Stomach (tissue), 9 donors: ENCODE results near the gene DIPK1B. TPM values are rescaled to one million over a fixed set of nuclear protein-coding genes. Genes with fewer than 3 reads are reported as not detected.
"Not testable (repeated sequence)": the region's sequence is repeated elsewhere in the genome, so short reads cannot be mapped to it uniquely, and the experiment has no call there.

Source experiments
- DNase-seq, 2 donors: peaks; one replicate each; pipeline versions ENCODE4 v3.0.0 to v3.0.0-alpha.2; 2013 to 2019
- H3K27ac ChIP-seq, 5 donors: fragments of 200-600 bp in 4 of 5; sonication (generic) in 4 of 5; one replicate each; pipeline ENCODE4 v1.5.1; 2013 to 2019; ENCODE audit warnings: mild to moderate bottlenecking in 1 of 5, moderate library complexity in 1 of 5
- H3K27me3 ChIP-seq, 3 donors: fragments of 200-600 bp; sonication (generic); one replicate each; pipeline ENCODE4 v1.5.1; 2017 to 2019; ENCODE audit warnings: mixed run types in 1 of 3
- H3K36me3 ChIP-seq, 4 donors: fragments of 200-600 bp; sonication (generic); 1 replicate in 3 of 4; 2 replicates in 1 of 4; pipeline ENCODE4 v1.5.1; 2016 to 2019
- H3K4me1 ChIP-seq, 4 donors: fragments of 200-600 bp; sonication (generic); one replicate each; pipeline ENCODE4 v1.5.1; 2016 to 2019
- H3K4me3 ChIP-seq, 4 donors: fragments of 200-600 bp; sonication (generic) in 3 of 4; one replicate each; pipeline ENCODE4 v1.5.1; 2016 to 2019; ENCODE audit warnings: mild to moderate bottlenecking in 1 of 4
- H3K9me3 ChIP-seq, 4 donors: fragments of 200-600 bp; sonication (generic); one replicate each; pipeline ENCODE4 v1.5.1; 2016 to 2019
- EP300 ChIP-seq: sonication (generic); formaldehyde crosslinking; IDR thresholded peaks from one replicate; pipeline ENCODE4 v1.6.1; 2017; ENCODE audit warnings: antibody characterized with exemption
- POLR2A ChIP-seq, 4 donors: fragments of 450-650 bp; IDR thresholded peaks; one replicate each; pipeline ENCODE4 v1.6.1; 2016; ENCODE audit warnings: antibody characterized with exemption in 4 of 4, control low read depth in 2 of 4, mild to moderate bottlenecking in 1 of 4, moderate library complexity in 1 of 4
- POLR2AphosphoS5 ChIP-seq, 3 donors: sonication (generic); formaldehyde crosslinking; IDR thresholded peaks; one replicate each; pipeline ENCODE4 v1.6.1; 2016; ENCODE audit warnings: antibody characterized with exemption in 3 of 3
- WGBS, 5 donors: extraction: QIAGEN DNeasy Blood & Tissue Kit in 3 of 5; methylation state at CpG; one replicate each; pipeline versions ENCODE4 v1.1.5 to v1.1.7; 2013 to 2018; 5-methylcytosine and 5-hydroxymethylcytosine counted together
- intact Hi-C: fragments of 100-400 bp; cut with DNase I; formaldehyde crosslinking; loops from one replicate; pipeline ENCODE4 v1.15.1; 2023; ENCODE audit warnings: low total_unique reads
- polyA plus RNA-seq, 3 donors: library from polyadenylated mRNA; stranded (reverse); fragments of 200-250 nt; gene quantifications; one replicate each; pipeline ENCODE4 v1.2.3, GENCODE V29; 2013
- total RNA-seq, 5 donors: library from RNA; depleted of rRNA; stranded (reverse); fragments of >200 nt; gene quantifications; one replicate each; pipeline versions ENCODE4 v1.1.0 to v1.2.3, GENCODE V29; 2014 to 2016
- TF ChIP-seq, protein P1 (sequence below), 7 experiments: fragments of 450-650 bp in 4 of 7; fragments of 200-600 bp in 3 of 7; sonication (generic) in 3 of 7; IDR thresholded peaks; one replicate each; pipeline ENCODE4 v1.5.1; 2016 to 2019; ENCODE audit warnings: antibody characterized with exemption in 7 of 7, control low read depth in 2 of 7, mild to moderate bottlenecking in 1 of 7
- donor health status: healthy with polysubstance abuse.
- donor health status: Bipolar disorder and iron deficiency.
- donor health status: healthy.

Gene DIPK1B
- total and polyA plus RNA-seq, 8 donors, result 0.45 to 10.4 (median 4.0) TPM; not detected in 1

DNA sequence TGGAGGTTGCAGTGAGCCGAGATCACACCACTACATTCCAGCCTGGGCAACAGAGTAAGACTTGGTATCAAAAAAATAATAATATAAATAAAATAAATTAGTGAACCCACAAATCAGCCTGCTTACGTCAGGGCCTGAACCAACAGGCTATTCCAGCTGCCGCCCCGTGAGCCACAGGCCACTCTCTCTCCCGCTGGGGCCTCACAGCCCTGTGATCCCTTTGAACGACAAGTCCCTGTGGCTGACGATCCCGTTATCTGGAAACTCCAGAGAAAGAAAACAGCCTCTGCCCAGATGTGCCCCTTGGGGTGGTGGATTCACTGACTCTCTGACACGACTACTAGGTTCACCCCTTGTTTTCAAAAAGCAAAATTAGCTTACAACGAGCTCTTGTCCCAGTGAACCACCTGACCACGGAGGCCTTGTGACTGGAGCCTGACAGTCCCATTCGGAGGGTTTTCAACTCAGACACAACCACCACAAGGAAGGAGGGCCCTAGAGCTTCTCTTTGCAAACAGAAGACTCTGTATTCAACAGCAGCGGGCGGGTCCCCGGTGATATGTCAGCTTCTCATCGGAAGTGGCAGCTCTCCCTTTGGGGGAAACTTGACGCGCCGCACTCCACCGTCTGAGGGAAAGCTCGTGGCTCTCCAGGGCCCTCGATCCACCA is 4.4 kb upstream of the DIPK1B start:
- Histone ChIP-seq H3K9me3 (no peaks in the 10 kb centered on the region), H3K27me3 (peaks cover 6 to 25% (median 13%) of the 10 kb centered on the region in 3 donors), H3K36me3 (no peaks in the 10 kb centered on the region), H3K4me1 (peaks cover 11 to 15% (median 14%) of the 10 kb centered on the region in 4 donors), H3K4me3 (no peak overlapping the region), H3K27ac (no peak overlapping the region)
- 80 to 86% (median 82%) methylated on average over 19 to 22 of the region's 22 CpGs for WGBS, 5 donors
- no peak for DNase-seq
- intact Hi-C loops, result no loop called here
- TF ChIP-seq POLR2AphosphoS5 (IDR thresholded peaks at IDR 0.05), result no peak
- TF ChIP-seq, protein P1, sequence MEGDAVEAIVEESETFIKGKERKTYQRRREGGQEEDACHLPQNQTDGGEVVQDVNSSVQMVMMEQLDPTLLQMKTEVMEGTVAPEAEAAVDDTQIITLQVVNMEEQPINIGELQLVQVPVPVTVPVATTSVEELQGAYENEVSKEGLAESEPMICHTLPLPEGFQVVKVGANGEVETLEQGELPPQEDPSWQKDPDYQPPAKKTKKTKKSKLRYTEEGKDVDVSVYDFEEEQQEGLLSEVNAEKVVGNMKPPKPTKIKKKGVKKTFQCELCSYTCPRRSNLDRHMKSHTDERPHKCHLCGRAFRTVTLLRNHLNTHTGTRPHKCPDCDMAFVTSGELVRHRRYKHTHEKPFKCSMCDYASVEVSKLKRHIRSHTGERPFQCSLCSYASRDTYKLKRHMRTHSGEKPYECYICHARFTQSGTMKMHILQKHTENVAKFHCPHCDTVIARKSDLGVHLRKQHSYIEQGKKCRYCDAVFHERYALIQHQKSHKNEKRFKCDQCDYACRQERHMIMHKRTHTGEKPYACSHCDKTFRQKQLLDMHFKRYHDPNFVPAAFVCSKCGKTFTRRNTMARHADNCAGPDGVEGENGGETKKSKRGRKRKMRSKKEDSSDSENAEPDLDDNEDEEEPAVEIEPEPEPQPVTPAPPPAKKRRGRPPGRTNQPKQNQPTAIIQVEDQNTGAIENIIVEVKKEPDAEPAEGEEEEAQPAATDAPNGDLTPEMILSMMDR (IDR thresholded peaks at IDR 0.05), result no peak
- TF ChIP-seq POLR2A (IDR thresholded peaks at IDR 0.05), result no peak
- TF ChIP-seq EP300, result no peak

DNA sequence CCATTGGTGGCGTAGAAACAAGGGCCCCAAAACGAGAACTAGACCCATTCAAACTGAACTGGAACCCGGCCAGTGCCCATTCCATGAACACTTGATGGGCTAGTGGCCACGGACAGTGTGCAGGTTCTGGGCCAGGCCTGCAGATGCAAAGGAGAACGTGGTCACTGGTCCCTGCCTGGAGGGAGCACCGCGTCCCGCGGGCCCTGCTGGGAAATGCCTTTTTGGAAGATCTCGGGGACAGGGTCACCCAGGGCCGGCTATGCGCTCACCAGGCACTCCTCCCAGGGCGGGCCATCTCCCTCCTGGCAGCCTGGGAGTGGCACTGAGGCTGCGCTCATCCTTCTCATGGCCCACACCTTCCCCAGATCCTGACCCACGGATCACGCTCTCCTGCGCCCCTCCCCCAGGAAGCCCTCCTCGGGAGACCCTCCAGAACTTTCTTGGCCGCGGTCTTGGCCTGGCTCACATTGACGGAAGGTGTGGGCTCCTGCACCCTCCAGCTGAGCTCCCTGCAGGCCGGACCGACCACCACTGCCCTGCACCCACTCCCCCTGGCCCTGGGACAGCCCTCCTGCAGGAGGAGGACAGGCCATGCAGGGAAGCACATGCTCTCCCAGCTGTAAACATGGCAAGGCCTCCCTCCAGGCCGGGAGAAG is 2.8 kb upstream of the DIPK1B start:
- Histone ChIP-seq H3K27me3 (peaks cover 6 to 41% (median 28%) of the 10 kb centered on the region in 3 donors), H3K4me1 (peaks cover 11 to 29% (median 21%) of the 10 kb centered on the region in 4 donors), H3K9me3 (no peaks in the 10 kb centered on the region), H3K4me3 (no peak overlapping the region), H3K36me3 (no peaks in the 10 kb centered on the region), H3K27ac (no peak overlapping the region)
- WGBS, 5 donors, result 85 to 90% (median 89%) methylated on average over 21 to 24 of the region's 24 CpGs
- intact Hi-C loops, result no loop called here
- DNase-seq, result peak in 1 of 2 donors; percentile 9
- TF ChIP-seq POLR2AphosphoS5 (IDR thresholded peaks at IDR 0.05) (no peak), EP300 (no peak), POLR2A (IDR thresholded peaks at IDR 0.05) (no peak)
- TF ChIP-seq, protein P1 (IDR thresholded peaks at IDR 0.05), result no peak

DNA sequence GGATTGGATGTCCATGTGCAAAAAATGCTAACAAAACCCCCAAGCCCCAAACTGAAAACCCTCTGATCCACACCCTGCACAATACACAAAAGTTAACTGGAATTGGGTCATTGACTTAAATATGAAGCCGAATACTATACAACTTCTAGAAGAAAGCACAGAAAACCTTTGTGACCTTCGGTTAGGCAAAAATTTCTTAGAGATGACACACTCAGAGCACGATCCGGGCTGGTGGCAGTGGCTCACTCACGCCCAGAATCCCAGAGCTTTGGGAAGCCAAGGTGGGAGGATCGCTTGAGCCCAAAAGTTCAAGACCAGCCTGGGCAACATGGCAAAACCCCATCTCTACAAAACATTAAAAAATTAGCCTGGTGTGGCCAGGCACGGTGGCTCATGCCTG is 1.8 kb upstream of the DIPK1B start:
- H3K4me1 ChIP-seq, result peaks cover 11 to 36% (median 21%) of the 10 kb centered on the region in 4 donors
- WGBS, 5 donors, result 86 to 90% (median 87%) methylated on average over 7 of the region's 7 CpGs
- no peak for TF ChIP-seq POLR2A (IDR thresholded peaks at IDR 0.05)
- TF ChIP-seq POLR2AphosphoS5 (IDR thresholded peaks at IDR 0.05), result no peak
- TF ChIP-seq, protein P1 (IDR thresholded peaks at IDR 0.05), result no peak
- no peak for TF ChIP-seq EP300
- no peak overlapping the region for H3K4me3 ChIP-seq
- H3K9me3 ChIP-seq, result no peaks in the 10 kb centered on the region
- peaks cover 6 to 51% (median 35%) of the 10 kb centered on the region in 3 donors for H3K27me3 ChIP-seq
- no peak overlapping the region for H3K27ac ChIP-seq
- no peak for DNase-seq
- intact Hi-C loops, result no loop called here
- no peaks in the 10 kb centered on the region for H3K36me3 ChIP-seq

DNA sequence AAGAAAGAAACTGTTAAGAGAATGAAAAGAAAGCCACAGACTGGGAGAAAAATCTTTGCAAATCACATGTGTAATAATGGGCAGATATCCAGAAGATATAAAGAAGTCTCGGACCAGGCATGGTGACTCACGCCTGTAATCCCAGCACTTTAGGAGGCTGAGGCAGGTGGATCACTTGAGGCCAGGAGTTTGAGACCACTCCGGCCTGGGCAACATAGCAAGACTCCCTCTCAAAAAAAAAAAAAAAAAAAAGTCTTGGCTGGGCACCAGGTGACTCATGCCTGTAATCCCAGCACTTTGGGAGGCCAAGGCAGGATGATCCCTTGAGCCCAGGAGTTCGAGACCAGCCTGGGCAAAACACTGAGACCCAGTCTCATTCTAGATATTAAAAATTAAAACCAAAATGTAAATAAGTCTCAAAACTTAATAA is 1.1 kb upstream of the DIPK1B start:
- Histone ChIP-seq H3K4me1 (peaks cover 11 to 36% (median 21%) of the 10 kb centered on the region in 4 donors), H3K27me3 (peaks cover 6 to 55% (median 35%) of the 10 kb centered on the region in 3 donors), H3K27ac (peak overlapping the region in 1 of 5 donors; percentile 56)
- intact Hi-C loops, H3K36me3 ChIP-seq, H3K4me3 ChIP-seq, H3K9me3 ChIP-seq, DNase-seq: not testable (repeated sequence)
- 29 to 35% (median 33%) methylated on average over 4 of the region's 4 CpGs for WGBS, 5 donors
